Measurements from ENCODE around the gene TACC2. TPM values are rescaled to one million over a fixed set of nuclear protein-coding genes. Genes with fewer than 3 reads are reported as not detected.

TACC2 gene
- total and polyA plus RNA-seq, 2 experiments from 2014 or later: 4.3 to 16.7 TPM

DNA sequence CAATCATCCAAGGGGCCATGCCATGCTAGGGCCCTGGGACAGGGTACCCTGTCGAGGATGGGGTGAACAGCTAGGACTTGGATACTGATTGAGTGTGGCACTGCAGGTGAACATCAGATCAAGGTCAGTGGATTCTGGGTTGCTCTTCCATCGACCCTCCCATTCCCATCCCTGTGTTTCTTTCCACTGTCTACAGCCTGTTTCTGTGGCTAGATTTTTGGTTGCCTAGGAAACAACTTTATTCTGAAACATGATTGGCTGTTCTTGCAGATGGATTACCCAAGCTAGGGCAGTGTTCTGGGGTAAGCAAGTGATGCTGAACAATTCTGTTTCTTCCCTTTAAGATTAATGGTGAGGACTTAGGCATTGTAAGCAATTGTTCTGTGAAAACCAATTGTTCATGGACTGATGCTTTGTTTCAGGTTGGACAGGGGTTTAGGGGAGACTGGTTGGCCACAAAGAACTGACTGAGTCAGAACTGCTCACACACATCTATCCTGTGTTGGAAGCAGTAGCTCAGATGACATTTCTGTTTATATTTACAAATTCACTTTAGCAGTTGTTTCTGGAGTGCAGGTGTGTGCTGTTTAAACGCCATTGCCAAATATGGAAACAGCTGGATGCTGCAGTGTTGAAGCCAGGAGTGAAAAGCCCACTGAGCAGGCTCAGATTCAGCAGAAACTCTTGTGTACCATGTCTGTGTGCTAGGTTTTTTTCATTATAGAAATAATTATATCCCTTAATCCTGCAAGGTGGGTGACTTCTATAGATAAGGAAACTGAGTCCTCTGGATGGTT lies 179.8 kb downstream of the TACC2 start:
- Histone ChIP-seq H3K79me2 (ENCODE audit: insufficient read depth) (no peaks in the 10 kb centered on the region; the same call in 1 of the 2 replicates), H3F3A (ENCODE audit: insufficient read depth) (no peaks in the 10 kb centered on the region), H2AFZ (no peak overlapping the region), H3K27ac (no peak overlapping the region), H3K4me2 (ENCODE audit: unreplicated experiment) (no peak overlapping the region), H3K4me1 (ENCODE audit: insufficient read depth) (no peaks in the 10 kb centered on the region), H3K9me2 (ENCODE audit: insufficient read depth) (no peaks in the 10 kb centered on the region), H4K20me1 (ENCODE audit: insufficient read depth) (no peaks in the 10 kb centered on the region), H3K27me3 (replicated peaks; ENCODE audit: insufficient read depth) (no peaks in the 10 kb centered on the region), H3K9ac (no peak overlapping the region), H3K36me3 (ENCODE audit: low read depth) (no peaks in the 10 kb centered on the region), H3K4me3 (no peak overlapping the region), H3K9me3 (ENCODE audit: low read depth) (no peaks in the 10 kb centered on the region)
- TF ChIP-seq EZH2 (IDR thresholded peaks at IDR 0.05; ENCODE audit: insufficient read depth, poor library complexity, severe bottlenecking): no peak
- TF ChIP-seq EZH2phosphoT487 (IDR thresholded peaks at IDR 0.05; ENCODE audit: insufficient read depth, low read depth): no peak
- DNase-seq: no peak
- in situ Hi-C loops (cut with MboI): no loop called here
- WGBS, 2 experiments (ENCODE audit: low coverage in 1 of 2, low lambda C conversion rate in 2 of 2, missing lambda C conversion rate in 2 of 2): 84 to 87% methylated on average over 3 of the region's 3 CpGs

DNA sequence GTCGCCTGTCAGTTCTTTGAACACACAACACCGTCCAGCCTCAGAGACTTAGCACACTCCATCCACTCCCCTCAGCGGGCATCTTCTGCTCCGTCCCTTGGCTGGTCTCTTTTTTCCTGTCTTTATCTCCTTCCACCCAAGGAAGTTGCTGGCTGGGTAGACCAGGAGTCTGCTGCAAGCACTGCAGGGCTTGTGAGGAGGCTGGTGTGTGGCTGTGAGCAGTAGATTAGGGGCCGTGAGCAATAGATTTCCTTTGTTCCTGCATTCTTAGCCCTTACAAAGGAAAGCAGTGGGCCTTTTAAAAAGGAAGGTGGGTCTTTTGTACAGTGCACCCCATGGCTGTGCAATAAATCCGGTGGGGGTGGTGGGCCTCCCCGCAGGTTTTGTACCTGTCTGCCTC lies 181.8 kb downstream of the TACC2 start:
- in situ Hi-C loops (cut with MboI): no loop called here
- Histone ChIP-seq H3K9me3 (ENCODE audit: low read depth) (no peaks in the 10 kb centered on the region), H3K4me1 (ENCODE audit: insufficient read depth) (no peaks in the 10 kb centered on the region), H3K79me2 (ENCODE audit: insufficient read depth) (no peaks in the 10 kb centered on the region; the same call in 1 of the 2 replicates), H2AFZ (no peak overlapping the region), H3K9ac (no peak overlapping the region), H3K9me2 (ENCODE audit: insufficient read depth) (no peaks in the 10 kb centered on the region), H3K27ac (no peak overlapping the region), H4K20me1 (ENCODE audit: insufficient read depth) (no peaks in the 10 kb centered on the region), H3K27me3 (replicated peaks; ENCODE audit: insufficient read depth) (no peaks in the 10 kb centered on the region), H3K4me3 (no peak overlapping the region), H3K36me3 (ENCODE audit: low read depth) (no peaks in the 10 kb centered on the region), H3K4me2 (ENCODE audit: unreplicated experiment) (no peak overlapping the region), H3F3A (ENCODE audit: insufficient read depth) (no peaks in the 10 kb centered on the region)
- 88 to 91% methylated on average over 7 of the region's 7 CpGs for WGBS, 2 experiments (ENCODE audit: low coverage in 1 of 2, low lambda C conversion rate in 2 of 2, missing lambda C conversion rate in 2 of 2)
- DNase-seq: no peak
- TF ChIP-seq EZH2 (IDR thresholded peaks at IDR 0.05; ENCODE audit: insufficient read depth, poor library complexity, severe bottlenecking) (no peak), EZH2phosphoT487 (IDR thresholded peaks at IDR 0.05; ENCODE audit: insufficient read depth, low read depth) (no peak)

DNA sequence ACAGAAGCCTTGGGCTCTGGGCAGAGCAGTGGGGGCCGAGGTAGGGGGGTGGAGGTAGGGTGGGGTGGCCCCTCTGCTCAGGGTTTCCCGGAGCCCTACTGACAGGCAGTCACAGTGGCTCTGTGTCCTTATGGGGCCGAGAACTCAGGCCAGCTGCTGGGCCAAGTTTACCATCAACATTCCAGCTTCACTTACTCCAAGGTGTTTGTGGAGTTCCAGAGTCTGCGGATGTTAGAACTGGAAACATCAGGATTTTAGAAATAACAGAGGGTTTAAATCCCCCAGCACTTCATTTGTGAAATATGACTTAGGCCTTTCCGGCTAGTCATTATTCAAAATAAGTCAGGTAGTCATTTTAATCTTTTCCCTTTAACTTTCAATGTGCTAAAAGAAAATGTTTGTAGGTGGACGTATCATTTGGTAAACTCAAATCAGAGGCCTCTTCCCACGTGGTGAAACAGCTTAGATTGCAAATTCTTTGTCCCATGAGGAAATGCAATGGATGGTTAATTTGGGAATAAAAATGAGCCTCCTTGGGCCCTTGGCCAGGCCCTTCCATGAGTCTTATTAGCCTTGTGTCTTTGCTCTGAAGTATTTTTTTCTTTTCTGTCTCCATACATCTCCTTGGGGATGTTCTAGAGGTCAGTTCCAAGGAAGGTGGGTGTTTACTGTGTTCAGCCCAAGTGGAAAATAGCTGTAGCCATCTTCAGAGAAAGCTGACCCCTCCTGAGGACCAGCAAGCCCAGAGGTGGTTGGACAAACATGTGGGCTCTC lies 182.5 kb downstream of the TACC2 start:
- Histone ChIP-seq H3K9me3 (ENCODE audit: low read depth) (no peaks in the 10 kb centered on the region), H4K20me1 (ENCODE audit: insufficient read depth) (no peaks in the 10 kb centered on the region), H3K79me2 (ENCODE audit: insufficient read depth) (no peaks in the 10 kb centered on the region; the same call in 1 of the 2 replicates), H2AFZ (no peak overlapping the region), H3K27me3 (replicated peaks; ENCODE audit: insufficient read depth) (no peaks in the 10 kb centered on the region), H3K9me2 (ENCODE audit: insufficient read depth) (no peaks in the 10 kb centered on the region), H3K36me3 (ENCODE audit: low read depth) (no peaks in the 10 kb centered on the region), H3K4me1 (ENCODE audit: insufficient read depth) (peaks cover 4% of the 10 kb centered on the region; the same call in 1 of the 2 replicates), H3K9ac (no peak overlapping the region), H3K4me3 (no peak overlapping the region), H3K27ac (no peak overlapping the region), H3F3A (ENCODE audit: insufficient read depth) (peaks cover 4% of the 10 kb centered on the region; the same call in 1 of the 2 replicates), H3K4me2 (ENCODE audit: unreplicated experiment) (no peak overlapping the region)
- no peak for TF ChIP-seq EZH2 (IDR thresholded peaks at IDR 0.05; ENCODE audit: insufficient read depth, poor library complexity, severe bottlenecking)
- no peak for TF ChIP-seq EZH2phosphoT487 (IDR thresholded peaks at IDR 0.05; ENCODE audit: insufficient read depth, low read depth)
- 83 to 86% methylated on average over 7 of the region's 7 CpGs for WGBS, 2 experiments (ENCODE audit: low coverage in 1 of 2, low lambda C conversion rate in 2 of 2, missing lambda C conversion rate in 2 of 2)
- DNase-seq: no peak
- in situ Hi-C loops (cut with MboI): no loop called here

DNA sequence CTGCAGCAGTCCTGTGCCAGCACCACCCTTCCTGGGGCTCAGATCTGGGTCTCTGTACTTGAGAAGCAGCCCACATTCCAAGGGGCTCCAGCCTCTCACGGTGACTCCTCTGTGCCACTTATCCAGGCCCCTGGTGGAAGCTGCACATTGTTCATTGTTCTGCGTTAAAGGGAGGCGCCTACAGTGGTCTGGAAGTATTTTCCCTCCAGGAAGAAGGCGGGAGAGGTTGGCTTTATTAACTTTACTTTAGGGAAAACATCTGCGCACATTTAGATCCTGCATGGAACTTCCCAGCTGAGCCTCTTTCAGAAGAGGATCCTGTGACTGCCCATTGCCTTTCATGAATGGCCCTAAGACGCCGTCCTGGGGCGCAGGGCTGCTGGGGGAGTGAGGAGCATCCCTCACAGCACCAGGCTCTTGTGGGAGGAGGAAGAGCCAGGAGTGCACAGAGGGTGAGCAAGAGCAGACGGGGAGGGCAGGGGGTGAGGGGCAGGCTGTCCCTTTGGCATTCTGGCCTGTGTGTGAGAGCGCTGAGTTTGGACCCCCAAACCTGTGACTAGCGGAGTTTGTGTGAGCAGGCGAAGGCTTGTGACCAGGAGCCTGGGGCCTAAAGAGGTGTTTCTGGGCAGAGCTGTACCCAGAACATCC lies 183.5 kb downstream of the TACC2 start:
- Histone ChIP-seq H3K36me3 (ENCODE audit: low read depth) (no peaks in the 10 kb centered on the region), H3K9me2 (ENCODE audit: insufficient read depth) (no peaks in the 10 kb centered on the region), H3K4me1 (ENCODE audit: insufficient read depth) (peaks cover 8% of the 10 kb centered on the region; the same call in 1 of the 2 replicates), H3K79me2 (ENCODE audit: insufficient read depth) (no peaks in the 10 kb centered on the region; the same call in 1 of the 2 replicates), H2AFZ (no peak overlapping the region), H3K4me3 (no peak overlapping the region), H4K20me1 (ENCODE audit: insufficient read depth) (no peaks in the 10 kb centered on the region), H3K4me2 (ENCODE audit: unreplicated experiment) (no peak overlapping the region), H3K9ac (no peak overlapping the region), H3K9me3 (ENCODE audit: low read depth) (no peaks in the 10 kb centered on the region), H3K27ac (no peak overlapping the region), H3K27me3 (replicated peaks; ENCODE audit: insufficient read depth) (no peaks in the 10 kb centered on the region), H3F3A (ENCODE audit: insufficient read depth) (peaks cover 6% of the 10 kb centered on the region; the same call in 1 of the 2 replicates)
- 75% methylated on average over 12 of the region's 12 CpGs for WGBS, 2 experiments (ENCODE audit: low coverage in 1 of 2, low lambda C conversion rate in 2 of 2, missing lambda C conversion rate in 2 of 2)
- in situ Hi-C loops (cut with MboI): no loop called here
- no peak for DNase-seq
- no peak for TF ChIP-seq EZH2phosphoT487 (IDR thresholded peaks at IDR 0.05; ENCODE audit: insufficient read depth, low read depth)
